Stimulated activated CD8-positive, alpha-beta memory T cell treated with anti-CD3 and anti-CD28 coated beads, Interleukin-4, amount 100 ng/mL, for 24 hours (primary cell): ENCODE data around the gene HMBS.
A peak's percentile ranks its signal among the peaks of the same experiment; 100 is the strongest.
"Not testable (repeated sequence)": the region's sequence is repeated elsewhere in the genome, so short reads cannot be mapped to it uniquely, and the experiment has no call there.

Experiments used
- DNase-seq: peaks from one replicate; pipeline ENCODE4 v3.0.0-alpha.2; 2020; ENCODE audit warnings: low read depth

The HMBS gene

DNA sequence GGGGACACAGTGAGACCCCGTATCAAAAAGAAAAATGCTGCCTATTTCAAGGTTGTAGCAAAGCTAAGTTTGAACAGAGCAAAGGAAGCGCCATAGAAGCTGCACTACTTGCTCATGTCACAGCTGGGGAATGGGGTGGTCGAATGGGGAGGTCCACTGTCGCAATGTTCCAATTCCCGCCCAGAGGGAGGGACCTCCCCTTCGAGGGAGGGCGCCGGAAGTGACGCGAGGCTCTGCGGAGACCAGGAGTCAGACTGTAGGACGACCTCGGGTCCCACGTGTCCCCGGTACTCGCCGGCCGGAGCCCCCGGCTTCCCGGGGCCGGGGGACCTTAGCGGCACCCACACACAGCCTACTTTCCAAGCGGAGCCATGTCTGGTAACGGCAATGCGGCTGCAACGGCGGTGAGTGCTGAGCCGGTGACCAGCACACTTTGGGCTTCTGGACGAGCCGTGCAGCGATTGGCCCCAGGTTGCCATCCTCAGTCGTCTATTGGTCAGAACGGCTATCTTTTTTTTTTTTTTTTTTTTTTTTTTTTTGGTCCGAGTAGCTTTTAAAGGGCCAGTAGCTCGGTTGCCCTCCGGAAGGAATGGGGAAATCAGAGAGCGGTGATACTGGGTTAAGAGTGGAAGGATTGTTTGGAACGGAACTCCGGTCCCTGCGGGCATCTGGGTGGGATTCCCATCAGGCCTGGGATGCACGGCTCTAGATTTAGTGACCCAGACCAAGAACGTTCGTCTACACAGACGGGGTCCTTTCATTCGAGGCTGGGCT, at the start of gene HMBS:
Gene HMBS, plus strand, starts transcription at position 219 of the 774 bp plus-strand sequence. Its CDS starts 153 bp downstream, at position 372.
- DNase-seq = peak; percentile 89

DNA sequence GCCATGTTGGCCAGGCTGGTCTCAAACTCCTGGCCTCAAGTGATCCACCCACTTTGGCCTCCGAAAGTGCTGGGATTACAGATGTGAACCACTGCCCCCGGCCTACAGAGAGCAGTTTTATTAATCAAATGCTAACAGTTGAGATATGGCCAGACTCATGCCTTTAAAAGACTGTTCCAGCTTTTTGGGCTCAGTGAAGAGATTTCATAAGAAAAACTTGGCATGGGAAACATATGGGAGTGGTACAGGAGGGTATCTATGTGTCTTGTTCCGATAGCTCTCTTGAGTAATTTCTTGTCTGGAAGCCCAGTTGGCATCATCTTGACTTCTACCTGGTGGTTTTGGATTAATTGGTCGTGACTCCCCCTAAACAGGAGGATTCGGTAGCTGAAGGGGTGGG, 45.8 kb upstream of the HMBS start:
- no peak for DNase-seq

- DNase-seq = not testable (repeated sequence)
Measured at GRCh38 chr11:119039471-119039870, 45.2 kb upstream of the HMBS start.

- no peak for DNase-seq
Measured at GRCh38 chr11:119041821-119042514, 42.7 kb upstream of the HMBS start.

DNA sequence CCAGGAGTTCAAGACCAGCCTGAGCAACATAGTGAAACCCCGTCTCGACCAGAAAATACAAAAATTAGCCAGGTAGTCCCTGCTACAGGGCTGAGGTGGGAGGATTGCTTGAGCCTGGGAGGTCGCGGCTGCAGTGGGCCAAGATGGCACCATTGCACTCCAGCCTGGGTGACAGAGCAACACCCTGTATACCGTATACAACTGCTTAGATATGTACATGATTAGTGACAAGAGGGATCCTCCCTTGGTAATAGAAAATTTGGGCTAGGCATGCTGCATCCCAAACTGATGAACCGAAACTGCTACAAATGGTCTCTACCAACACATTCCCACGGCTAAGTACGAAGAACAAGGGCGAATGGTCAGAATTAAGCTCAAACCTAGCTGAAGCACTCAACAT, 41.8 kb upstream of the HMBS start:
- no peak for DNase-seq

DNA sequence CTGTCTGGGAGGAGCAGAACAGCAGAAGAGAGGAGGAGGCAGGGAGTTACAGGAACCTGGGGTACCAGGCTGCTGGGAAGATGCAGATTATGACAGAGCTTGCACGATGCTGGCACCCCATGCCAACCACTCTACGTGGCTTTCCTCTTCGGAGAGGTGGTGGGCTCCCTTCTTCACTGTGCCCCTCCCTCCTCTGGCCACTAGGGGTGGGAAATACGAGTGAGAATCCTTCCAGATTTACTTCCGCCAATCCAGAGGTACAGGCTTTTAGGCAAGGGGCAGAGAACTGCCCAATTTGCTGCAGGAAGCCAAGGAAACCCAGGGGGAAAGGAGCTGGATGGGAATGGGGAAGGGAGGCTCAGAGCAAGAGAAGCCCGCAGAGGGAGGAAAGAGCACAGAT, 40.0 kb upstream of the HMBS start:
- no peak for DNase-seq

GRCh38 chr11:119046489-119046888, 38.2 kb upstream of the HMBS start:
- no peak for DNase-seq

DNA sequence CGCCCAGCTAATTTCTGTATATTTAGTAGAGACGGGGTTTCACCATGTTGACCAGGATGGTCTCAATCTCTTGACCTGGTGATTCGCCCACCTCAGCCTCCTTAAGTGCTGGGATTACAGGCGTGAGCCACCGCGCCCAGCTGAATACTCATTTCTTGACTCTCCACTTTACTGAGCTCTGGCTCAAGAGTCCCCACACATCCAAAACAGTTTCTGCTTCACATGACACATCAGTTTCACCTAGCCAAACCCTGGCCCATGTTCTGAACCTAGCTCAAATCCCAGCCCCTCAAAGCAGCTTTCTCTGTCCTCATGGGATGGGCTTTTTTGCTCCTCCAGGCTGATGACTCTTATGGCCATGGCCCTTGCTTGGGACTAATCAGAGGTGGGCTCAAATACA, 37.5 kb upstream of the HMBS start:
- DNase-seq = no peak

DNA sequence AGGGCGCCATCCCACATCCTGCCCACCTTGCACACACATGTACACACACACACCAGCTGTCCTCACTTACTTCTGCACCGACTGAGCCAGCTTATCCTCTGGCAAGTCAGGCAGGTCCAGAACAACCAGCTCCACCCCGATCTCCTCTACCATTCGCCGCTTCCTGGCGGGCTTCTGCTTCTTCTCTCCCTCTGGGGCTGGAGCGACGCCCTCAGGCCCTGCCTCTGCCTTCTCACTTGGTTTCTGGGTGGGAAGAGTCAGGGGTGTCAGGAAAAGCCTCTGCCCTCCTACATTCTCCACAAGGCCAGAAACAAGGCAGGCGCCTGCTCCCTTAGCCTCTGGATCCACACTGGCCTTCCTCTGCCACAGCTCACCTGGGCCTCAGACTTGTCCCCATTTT, 36.0 kb upstream of the HMBS start:
- DNase-seq = no peak

DNA sequence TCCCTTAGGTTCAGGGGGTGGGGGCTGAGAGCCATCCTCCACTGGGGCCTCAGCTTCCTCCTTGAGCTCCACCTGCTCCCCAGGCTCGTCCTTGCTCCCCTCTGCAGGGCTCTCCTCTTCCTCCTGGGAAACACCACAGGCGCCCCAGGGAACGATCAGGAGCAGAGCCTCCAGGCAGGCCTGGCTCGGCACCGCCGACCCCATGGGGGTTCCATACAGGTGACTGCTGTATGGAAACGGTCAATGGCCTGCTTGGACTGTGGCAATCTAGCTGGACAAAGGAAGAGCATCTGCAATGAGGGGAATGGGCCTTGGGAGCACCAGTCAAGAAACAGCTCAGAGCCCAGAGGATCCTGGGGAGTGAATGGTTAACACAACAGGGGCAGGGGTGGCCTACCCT, 35.6 kb upstream of the HMBS start:
- no peak for DNase-seq

DNA sequence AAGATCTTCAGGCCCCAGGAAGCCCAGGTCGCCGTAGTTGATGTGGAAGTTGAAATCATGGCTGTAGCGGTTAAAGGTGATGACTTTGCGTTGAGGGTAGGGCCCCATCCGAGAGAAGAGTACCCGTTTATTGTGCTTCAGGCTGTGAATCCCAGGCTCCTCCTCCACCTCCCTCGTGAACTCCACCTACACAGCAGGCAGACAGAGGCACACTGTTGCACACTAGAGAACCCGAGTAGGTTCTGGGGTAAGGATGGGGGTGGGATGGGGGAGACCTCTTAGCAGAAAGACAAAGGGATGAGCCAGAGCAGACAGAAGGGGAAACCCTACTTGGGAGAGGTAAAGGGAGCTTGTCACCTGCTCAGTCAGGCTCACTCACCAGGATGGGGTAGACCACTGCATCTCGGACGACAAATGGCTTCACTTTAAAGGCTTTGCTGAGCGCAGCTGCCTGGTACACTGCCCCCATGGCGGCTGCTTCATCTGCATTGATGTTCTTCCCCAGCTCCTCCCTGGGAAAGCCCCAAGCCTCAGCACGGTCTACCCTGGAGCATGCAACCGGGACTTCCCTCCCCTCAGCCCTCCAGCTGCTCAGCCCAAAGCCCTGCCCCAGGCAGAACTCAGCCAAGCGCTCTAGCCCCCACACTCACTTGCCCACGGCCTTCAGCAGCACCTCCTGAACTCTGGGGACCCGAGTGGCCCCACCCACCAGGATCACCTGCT, 33.1 kb upstream of the HMBS start:
- DNase-seq = no peak

DNA sequence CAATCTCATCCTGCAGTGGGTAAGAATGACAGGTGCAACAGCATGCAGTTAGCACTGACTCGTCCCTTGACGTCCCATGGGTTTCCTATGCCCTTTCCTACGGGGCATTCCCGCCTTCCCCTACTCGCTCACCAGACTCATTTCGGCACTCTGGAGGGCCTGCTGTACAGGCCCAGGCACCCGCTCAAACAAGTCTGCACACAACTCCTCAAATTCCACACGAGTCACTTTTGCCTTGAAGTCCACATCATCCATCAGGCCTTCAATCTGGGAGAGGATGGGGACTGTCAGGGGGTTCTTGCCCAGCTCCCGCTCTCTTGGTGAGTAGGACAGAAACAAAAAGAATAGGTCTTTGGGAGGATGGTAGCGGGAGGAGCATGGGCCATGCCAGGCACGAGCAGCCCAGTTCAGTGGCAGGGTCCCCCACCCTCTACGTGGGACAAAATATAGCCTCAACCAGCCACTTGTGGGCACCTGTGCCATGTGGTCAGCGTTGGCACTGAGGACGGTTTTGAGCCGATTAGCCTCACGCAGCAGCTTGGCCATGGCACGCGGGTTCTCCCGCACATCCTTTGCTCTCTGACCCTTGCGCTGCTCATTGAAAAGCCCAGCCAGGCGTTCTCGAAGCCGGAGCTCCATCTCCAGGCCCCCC, 32.4 kb upstream of the HMBS start:
- DNase-seq = no peak

DNA sequence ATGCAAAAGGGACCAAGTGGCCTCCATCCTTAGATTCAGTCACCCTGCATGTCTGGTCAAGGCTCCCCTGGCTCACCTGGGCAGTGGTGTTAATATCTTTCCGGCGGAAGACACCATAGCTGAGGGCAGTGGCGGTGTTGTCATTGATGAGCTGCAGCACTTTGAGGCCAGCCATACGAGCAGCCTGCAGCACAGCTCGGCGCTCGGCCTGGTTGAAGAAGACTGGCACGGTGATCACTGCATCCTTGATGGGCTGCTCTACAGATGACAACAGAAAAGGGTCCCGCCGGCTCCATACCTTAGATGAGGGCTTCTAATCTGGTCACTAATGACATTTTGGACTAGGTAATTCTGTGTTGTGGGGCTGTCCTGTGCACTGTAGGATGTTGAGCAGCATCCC, 30.3 kb upstream of the HMBS start:
- no peak for DNase-seq

DNA sequence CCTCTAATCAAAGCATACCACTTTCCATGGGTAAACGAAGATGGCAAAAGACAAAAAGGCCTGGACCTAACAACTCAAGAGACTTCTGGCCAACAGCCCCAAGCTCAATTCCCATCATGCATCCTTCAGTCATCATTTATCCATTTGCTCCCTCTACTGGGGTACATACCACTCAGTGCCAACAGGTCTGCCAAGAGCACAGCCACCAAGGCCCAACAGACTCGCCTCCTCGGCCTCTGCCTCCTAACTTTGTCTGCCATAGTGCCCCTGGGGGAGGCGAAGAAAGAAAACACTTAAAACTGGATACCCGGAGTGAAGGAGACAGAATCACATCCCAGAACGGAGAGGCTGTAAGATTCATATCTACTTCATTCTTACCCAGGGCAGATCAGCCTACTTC, 28.8 kb upstream of the HMBS start:
- no peak for DNase-seq

GRCh38 chr11:119056421-119056999, 28.2 kb upstream of the HMBS start:
- peak; percentile 7 for DNase-seq

GRCh38 chr11:119057000-119057769, 27.5 kb upstream of the HMBS start, which contains the start of gene HYOU1:
Gene HYOU1, minus strand, starts transcription at chr11:119057205. Its CDS starts 1,045 bp downstream, at chr11:119056160.
- DNase-seq = peak; percentile 99

- DNase-seq = not testable (repeated sequence)
Measured at GRCh38 chr11:119059128-119059527, 25.6 kb upstream of the HMBS start.

DNA sequence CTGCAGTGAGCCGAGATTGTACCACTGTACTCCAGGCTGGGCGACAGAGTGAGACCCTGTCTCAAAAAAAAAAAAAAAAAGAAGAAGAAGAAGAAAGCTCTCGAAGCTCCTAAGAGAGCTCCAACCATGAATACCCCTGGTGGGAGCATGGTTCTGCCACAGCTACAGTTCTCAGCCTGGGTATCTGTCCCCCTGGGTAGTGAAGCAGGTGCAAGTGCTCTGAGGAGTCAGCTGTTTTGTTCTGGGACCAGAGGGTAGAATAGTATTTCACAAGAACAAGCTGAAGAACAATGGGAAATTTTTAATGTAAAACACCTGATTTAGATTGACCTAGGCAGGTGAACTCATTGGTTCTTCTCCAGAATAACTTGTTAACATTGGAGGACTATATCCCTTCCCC, 23.4 kb upstream of the HMBS start:
- no peak for DNase-seq

GRCh38 chr11:119062779-119063178, 21.9 kb upstream of the HMBS start:
- no peak for DNase-seq

DNA sequence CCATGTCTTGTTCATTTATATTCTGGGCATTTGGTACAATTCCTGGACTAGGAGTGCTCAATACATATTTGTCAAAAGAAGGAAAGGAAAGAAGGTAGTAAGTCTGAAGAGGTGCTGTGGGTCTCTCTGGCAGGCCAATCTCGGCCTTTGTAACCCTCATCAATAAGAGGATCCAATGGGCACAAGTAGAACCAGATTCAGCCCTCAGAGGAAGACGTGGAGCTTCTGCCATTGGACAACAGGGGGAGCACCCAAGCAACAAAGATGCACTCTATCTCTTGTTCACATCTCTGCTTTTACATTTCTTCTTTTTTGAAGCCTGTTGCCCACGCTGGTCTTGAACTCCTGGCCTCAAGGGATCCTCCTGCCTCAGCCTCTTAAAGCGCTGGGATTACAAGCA, 19.3 kb upstream of the HMBS start:
- peak; percentile 6 for DNase-seq
